ENCODE results near the gene PPP2R2B.

GRCh38 chr5:146642410-146642809 is 236.1 kb downstream of the PPP2R2B start:
- TF ChIP-seq CTCF (IDR thresholded peaks at IDR 0.05), result no peak
- no peak for TF ChIP-seq POLR2A (IDR thresholded peaks at IDR 0.05)
